ENCODE data around the gene SERPING1.

Gene SERPING1

GRCh38 chr11:57596266-57596885 is 1.1 kb upstream of the SERPING1 start:
- TF ChIP-seq TAF1 (IDR thresholded peaks at IDR 0.05; ENCODE audit: borderline replicate concordance, insufficient read depth, low read length) (no peak), SIN3A (IDR thresholded peaks at IDR 0.05; ENCODE audit: borderline replicate concordance, insufficient read depth, low read length) (no peak), POLR2AphosphoS5 (IDR thresholded peaks at IDR 0.05; ENCODE audit: low read depth, low read length) (no peak)

GRCh38 chr11:57597916-57598830 is 688 bp downstream of the SERPING1 start:
- TF ChIP-seq POLR2AphosphoS5 (IDR thresholded peaks at IDR 0.05; ENCODE audit: low read depth, low read length) (no peak), TAF1 (IDR thresholded peaks at IDR 0.05; ENCODE audit: borderline replicate concordance, insufficient read depth, low read length) (no peak), FOXP2 (optimal IDR thresholded peaks at IDR 0.05; ENCODE audit: borderline replicate concordance, extremely low read depth, extremely low read length, insufficient read depth) (no peak), SIN3A (IDR thresholded peaks at IDR 0.05; ENCODE audit: borderline replicate concordance, insufficient read depth, low read length) (no peak)

DNA sequence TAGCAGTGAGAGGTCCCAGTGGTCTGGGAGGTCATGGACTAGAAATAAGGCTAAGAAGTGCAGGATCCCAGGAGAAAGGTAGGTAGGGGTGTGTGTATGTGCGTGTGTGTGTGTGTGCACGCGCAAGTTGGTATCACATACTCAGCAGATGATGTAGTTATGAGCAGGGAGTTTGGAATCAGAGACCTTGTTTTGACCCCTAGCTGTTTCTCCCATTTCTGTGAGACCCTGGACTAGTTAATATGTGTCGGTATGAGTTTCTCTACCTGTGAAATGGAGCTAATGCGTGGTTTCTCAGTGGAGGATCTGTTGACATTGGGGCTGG is 1.3 kb downstream of the SERPING1 start:
- TF ChIP-seq TAF1 (IDR thresholded peaks at IDR 0.05; ENCODE audit: borderline replicate concordance, insufficient read depth, low read length) (no peak), SIN3A (IDR thresholded peaks at IDR 0.05; ENCODE audit: borderline replicate concordance, insufficient read depth, low read length) (no peak), POLR2AphosphoS5 (IDR thresholded peaks at IDR 0.05; ENCODE audit: low read depth, low read length) (no peak), FOXP2 (optimal IDR thresholded peaks at IDR 0.05; ENCODE audit: borderline replicate concordance, extremely low read depth, extremely low read length, insufficient read depth) (no peak), REST (IDR thresholded peaks at IDR 0.05; ENCODE audit: insufficient read depth in 1 of 2, low read depth in 2 of 2, low read length in 2 of 2) (no peak)

DNA sequence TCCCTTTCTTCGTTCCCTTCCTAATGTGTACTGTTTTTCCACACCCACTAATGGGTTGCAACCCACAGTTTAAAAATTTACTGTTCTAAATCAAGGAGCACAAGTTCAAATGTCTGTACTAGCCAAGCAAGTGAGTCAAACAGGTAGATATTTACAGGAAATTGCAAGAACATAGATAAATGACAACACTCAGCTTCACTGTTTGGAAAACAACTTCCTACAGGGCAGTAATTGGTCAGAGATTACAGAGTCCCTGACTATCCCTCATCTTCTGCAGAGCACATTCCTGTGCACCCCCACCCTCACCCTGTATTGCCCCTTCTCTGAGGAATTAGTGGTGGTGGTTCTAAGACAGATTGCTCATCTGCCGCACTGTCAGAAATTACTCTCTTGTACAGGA is 1.9 kb downstream of the SERPING1 start:
- TF ChIP-seq REST (IDR thresholded peaks at IDR 0.05; ENCODE audit: insufficient read depth in 1 of 2, low read depth in 2 of 2, low read length in 2 of 2) (no peak), TAF1 (IDR thresholded peaks at IDR 0.05; ENCODE audit: borderline replicate concordance, insufficient read depth, low read length) (no peak), SIN3A (IDR thresholded peaks at IDR 0.05; ENCODE audit: borderline replicate concordance, insufficient read depth, low read length) (no peak), FOXP2 (optimal IDR thresholded peaks at IDR 0.05; ENCODE audit: borderline replicate concordance, extremely low read depth, extremely low read length, insufficient read depth) (no peak), POLR2AphosphoS5 (IDR thresholded peaks at IDR 0.05; ENCODE audit: low read depth, low read length) (no peak)

DNA sequence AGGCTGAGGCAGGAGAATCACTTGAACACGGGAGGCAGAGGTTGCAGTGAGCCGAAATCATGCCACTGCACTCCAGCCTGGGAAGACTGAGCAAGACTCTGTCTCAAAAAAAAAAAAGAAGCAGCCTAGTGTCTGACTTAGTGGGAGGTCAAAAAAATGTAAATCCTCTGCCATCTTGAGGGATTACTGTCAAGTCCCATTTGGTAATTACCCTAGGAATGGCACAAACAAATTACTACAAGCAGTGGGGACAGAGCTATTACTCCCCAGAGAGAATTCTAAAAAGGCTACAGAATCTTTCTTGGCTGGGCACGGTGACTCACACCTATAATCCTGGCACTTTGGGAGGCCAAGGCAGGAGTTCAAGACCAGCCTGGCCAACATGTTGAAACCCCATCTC is 3.8 kb downstream of the SERPING1 start:
- no peak for TF ChIP-seq REST (IDR thresholded peaks at IDR 0.05; ENCODE audit: insufficient read depth in 1 of 2, low read depth in 2 of 2, low read length in 2 of 2)
- no peak for TF ChIP-seq POLR2AphosphoS5 (IDR thresholded peaks at IDR 0.05; ENCODE audit: low read depth, low read length)
- TF ChIP-seq SIN3A (IDR thresholded peaks at IDR 0.05; ENCODE audit: borderline replicate concordance, insufficient read depth, low read length) = no peak
- TF ChIP-seq FOXP2 (optimal IDR thresholded peaks at IDR 0.05; ENCODE audit: borderline replicate concordance, extremely low read depth, extremely low read length, insufficient read depth) = no peak
- TF ChIP-seq TAF1 (IDR thresholded peaks at IDR 0.05; ENCODE audit: borderline replicate concordance, insufficient read depth, low read length) = no peak

Data from PFSK-1 (cell line).